ENCODE results near the gene EPS8L2.

The EPS8L2 gene

DNA sequence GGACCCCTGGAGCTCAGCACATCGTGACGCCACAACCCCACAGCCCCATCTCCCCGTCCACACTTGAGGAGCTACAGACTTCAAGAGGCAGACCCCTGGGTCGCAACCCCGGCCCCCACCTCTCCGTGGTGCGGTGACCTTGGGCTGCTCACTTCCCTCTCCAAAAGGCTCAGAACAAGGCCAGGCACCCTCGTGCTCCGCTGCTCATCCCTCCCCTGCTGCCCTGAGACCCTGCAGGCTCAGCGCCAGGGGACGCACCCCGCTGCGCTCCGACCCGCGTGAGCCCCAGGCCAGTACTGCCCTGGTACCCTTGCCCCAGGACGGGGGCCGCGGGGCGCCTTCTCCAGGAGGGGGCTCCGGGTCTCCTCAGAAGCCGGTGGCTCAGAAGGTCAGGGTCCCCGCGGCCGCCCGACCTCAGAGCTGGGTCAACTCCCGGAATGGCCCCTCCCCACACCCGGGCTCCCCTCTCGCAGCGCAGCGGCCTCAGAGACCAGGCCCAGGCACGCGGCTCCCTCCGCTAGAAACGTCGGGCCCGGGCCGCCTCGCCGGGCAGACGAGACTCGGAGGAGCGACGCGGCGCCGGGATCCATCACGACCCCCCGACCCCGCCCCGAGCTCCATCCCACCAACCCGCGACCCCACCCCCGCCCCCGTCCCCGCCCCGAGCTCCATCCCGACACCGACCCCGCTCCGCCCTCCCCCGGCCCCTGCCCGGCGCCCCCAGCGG, 70.7 kb downstream of the EPS8L2 start:
- POLR2A ChIA-PET, result interaction anchor here (0.5 to 1.9 kb wide), 3 partner anchors 13 to 18 kb away, joined by 3 to 10 read pairs (median 4); no protein-coding TSS in a partner anchor
- TF ChIP-seq, protein P1, sequence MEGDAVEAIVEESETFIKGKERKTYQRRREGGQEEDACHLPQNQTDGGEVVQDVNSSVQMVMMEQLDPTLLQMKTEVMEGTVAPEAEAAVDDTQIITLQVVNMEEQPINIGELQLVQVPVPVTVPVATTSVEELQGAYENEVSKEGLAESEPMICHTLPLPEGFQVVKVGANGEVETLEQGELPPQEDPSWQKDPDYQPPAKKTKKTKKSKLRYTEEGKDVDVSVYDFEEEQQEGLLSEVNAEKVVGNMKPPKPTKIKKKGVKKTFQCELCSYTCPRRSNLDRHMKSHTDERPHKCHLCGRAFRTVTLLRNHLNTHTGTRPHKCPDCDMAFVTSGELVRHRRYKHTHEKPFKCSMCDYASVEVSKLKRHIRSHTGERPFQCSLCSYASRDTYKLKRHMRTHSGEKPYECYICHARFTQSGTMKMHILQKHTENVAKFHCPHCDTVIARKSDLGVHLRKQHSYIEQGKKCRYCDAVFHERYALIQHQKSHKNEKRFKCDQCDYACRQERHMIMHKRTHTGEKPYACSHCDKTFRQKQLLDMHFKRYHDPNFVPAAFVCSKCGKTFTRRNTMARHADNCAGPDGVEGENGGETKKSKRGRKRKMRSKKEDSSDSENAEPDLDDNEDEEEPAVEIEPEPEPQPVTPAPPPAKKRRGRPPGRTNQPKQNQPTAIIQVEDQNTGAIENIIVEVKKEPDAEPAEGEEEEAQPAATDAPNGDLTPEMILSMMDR (IDR thresholded peaks at IDR 0.05; ENCODE audit: insufficient read depth, low read length, missing control alignments), result no peak
- DNase-seq (ENCODE audit: low read depth, low spot score), result no peak
- CTCF ChIA-PET, result interaction anchor here (0.7 to 5.1 kb wide), 6 partner anchors 9 to 222 kb away, joined by 3 to 25 read pairs (median 4); no protein-coding TSS in a partner anchor
- peak overlapping the region; percentile 73 for H3K4me3 ChIP-seq (ENCODE audit: low read depth, low read length)
